GM19043 (cell line): Measurements from ENCODE around the gene HDAC9.
"Not testable (repeated sequence)": the region's sequence is repeated elsewhere in the genome, so short reads cannot be mapped to it uniquely, and the experiment has no call there.

ENCODE experiments used
- ATAC-seq: cut with Tn5 transposase; IDR thresholded peaks from one replicate; pipeline ENCODE4 v1.9.1; 2021; ENCODE audit warnings: low read depth; ENCODE audit not compliant: unreplicated experiment

The HDAC9 gene

GRCh38 chr7:18993933-18994668, 498.6 kb downstream of the HDAC9 start:
- ATAC-seq, result no peak

- ATAC-seq, result no peak
Measured at GRCh38 chr7:18995270-18995671, 499.7 kb downstream of the HDAC9 start.

- no peak for ATAC-seq
Measured at GRCh38 chr7:18995811-18996426, 500.4 kb downstream of the HDAC9 start.

DNA sequence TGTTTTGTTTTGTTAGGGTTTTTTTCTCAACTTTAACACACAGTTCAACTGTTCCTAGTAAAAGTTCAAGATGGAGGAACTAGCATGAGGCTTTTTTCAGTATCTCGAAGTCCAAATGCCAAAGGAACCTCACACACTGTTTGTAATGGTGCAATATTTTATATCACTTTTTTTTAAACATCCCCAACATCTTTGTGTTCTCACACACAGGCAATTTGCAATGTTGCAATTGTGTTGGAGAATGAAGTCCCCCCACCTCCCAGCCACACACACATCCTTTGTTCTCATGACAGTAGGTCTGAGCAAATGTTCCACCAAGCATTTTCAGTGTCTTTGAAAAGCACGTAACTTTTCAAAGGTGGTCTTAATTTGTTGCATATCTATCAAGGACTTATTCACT, 501.0 kb downstream of the HDAC9 start:
- ATAC-seq, result no peak

GRCh38 chr7:18997477-18998150, 502.1 kb downstream of the HDAC9 start:
- ATAC-seq, result no peak

GRCh38 chr7:19000410-19000809, 504.9 kb downstream of the HDAC9 start:
- ATAC-seq, result no peak

GRCh38 chr7:19001854-19002253, 506.3 kb downstream of the HDAC9 start:
- ATAC-seq, result no peak

DNA sequence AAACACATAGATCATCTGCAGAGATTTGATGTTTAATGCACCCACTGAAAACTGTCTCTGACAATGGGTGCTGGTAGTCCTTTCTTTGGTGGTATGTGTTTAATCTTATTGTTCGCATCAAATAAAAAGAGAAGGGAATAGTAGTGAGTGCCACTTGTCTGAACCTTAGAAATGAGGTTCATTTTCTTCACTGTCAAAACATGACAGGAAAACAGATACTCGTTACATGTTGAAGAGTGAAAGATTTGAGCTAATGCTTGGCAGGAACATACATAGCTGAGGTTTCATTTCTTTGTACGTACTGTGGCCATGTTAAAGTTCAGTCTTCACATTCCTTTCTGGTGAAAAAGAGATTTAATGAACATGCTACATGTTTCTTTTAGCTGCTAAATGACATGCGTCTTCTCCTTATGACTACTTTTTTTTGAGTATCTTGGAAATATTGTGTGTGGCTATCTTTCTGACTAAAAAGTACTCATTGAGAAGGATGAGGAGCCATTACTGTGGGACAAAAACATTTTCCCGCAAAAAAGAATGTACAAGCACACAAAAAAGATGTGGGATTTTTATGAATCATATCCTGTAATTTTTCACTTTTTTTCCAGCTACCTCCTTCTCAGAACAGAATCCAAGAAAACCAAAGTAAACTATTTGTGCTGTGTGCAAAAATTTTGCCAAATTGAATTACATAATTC, 513.8 kb downstream of the HDAC9 start:
- ATAC-seq, result no peak

DNA sequence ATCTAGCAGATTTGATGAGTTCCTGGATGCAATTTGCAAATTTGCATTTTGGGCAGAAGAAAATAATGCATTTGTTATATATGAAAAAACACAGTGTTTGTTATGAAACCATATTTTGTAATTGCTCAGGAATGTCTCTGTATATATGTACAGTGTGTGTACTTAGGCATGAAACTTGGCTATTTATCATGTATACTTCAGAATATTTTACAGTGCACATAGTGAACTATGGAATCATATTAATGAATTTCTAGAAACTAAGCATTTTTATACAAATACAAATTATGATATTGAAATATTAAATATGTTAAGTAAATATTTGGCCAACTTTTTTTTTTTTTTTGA, 514.4 kb downstream of the HDAC9 start:
- ATAC-seq, result no peak

DNA sequence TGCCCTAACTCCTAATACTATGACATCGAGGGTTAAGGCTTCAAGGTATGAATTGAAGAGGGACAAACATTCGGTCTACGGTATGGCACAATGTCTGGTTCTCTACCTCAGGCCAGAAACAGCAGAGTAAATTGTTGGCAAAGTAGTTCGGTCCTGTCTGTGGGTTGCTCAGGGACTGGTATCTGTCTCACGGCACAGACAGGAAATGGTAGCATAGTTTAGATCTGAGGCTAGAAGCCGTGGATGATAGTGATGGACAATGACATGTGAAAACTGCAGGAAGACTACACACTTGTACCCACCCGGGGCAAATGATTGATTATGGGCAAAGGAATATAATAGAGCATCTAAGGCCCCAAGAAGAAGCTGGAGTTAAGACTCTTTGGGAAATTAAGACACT, 515.7 kb downstream of the HDAC9 start:
- ATAC-seq, result no peak

DNA sequence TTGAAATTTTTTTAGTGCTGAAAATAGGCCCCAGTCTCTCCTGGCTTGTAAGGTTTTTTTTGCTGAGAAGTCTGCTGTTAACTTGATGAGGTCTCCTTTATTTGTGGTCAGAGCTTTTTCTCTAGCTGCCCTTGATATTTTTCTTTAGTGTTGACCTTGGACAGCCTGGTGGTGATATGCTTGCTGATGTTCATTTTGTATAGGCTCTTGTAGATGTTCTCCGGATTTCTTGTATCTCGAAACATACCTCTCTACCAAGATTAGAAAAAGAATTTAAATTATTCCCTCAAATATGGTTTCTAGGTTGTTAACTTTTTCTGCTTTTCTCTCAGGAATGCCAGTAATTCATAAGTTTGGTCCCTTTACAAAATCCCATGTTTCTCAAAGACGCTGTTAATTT, 519.5 kb downstream of the HDAC9 start:
- ATAC-seq, result no peak

- no peak for ATAC-seq
Measured at GRCh38 chr7:19016140-19016539, 520.6 kb downstream of the HDAC9 start.

- no peak for ATAC-seq
Measured at GRCh38 chr7:19017374-19017773, 521.8 kb downstream of the HDAC9 start.

- no peak for ATAC-seq
Measured at GRCh38 chr7:19020062-19020461, 524.5 kb downstream of the HDAC9 start.

GRCh38 chr7:19020711-19021110, 525.2 kb downstream of the HDAC9 start:
- ATAC-seq, result no peak

DNA sequence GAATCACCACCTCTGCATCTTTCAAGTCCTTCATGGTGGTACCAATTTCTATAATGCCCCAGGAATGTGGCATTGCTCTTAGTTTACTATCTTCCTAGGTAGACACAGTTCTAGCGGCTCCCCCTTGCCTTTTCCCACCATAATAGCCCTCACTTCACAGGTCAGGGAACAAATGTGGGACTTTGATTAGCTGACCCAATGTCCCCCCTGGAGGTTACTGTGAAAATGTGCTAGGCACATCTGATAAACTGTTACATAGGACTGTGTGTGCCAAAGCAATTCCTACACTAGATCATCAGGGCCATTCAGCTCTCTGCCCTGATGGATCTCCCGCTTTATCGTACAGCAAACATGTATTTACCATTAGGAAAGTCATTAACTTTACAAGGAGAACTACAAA, 527.9 kb downstream of the HDAC9 start:
- ATAC-seq, result no peak

- no peak for ATAC-seq
Measured at GRCh38 chr7:19024261-19024660, 528.7 kb downstream of the HDAC9 start.

GRCh38 chr7:19026888-19027287, 531.3 kb downstream of the HDAC9 start:
- no peak for ATAC-seq

GRCh38 chr7:19030281-19030680, 534.7 kb downstream of the HDAC9 start:
- no peak for ATAC-seq

DNA sequence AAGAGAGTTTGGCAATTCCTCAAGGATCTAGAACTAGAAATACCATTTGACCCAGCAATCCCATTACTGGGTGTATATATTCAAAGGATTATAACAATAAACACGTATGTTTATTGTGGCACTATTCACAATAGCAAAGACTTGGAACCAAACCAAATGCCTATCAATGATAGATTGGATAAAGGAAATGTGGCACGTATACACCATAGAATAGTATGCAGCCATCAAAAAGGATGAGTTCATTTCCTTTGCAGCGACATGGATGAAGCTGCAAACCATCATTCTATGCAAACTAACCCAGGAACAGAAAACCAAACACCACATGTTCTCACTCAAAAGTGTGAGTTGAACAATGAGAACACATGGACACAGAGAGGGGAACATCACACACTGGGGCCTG, 537.4 kb downstream of the HDAC9 start:
- ATAC-seq, result not testable (repeated sequence)

DNA sequence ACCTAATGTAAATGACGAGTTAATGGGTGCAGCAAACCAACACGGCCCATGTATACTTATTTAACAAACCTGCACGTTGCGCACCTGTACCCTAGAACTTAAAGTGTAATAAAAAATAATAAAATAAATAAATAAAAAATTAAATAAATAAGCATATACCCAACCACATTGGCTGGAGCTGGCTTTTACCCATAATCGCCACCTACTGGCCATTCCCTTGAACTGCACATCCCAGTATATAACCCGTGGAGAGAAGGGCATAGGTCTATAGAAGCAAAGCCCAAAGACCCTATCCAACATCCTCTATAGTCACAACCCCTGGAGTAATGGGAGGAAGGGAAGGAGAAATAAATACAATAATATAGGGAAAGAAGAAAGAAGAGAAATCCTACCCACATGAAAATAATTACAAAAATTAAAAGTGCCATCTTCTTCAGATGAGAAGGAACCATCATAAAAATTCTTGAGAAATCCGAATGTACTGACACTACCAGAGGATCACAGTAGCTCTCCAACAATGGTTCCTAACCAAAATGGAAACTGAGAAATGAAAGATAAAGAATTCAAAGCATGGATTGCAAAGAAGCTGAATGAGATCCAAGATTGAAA, 556.3 kb downstream of the HDAC9 start:
- ATAC-seq, result peak; percentile 77
